SK-N-SH (cell line): ENCODE data around the gene FAM20C. TPM values are rescaled to one million over a fixed set of nuclear protein-coding genes. Genes with fewer than 3 reads are reported as not detected.

Experiments used
- CTCF ChIA-PET: fragments of 300-600, 350-600 bp; formaldehyde crosslinking; extraction: SDS; loops from one replicate; lab custom pipeline; 2021; lab: Yijun Ruan, JAX
- POLR2A ChIA-PET: fragments of 350-600 bp; sonication (Branson Sonifier 250); formaldehyde crosslinking; extraction: SDS; loops from one replicate; lab custom pipeline; 2020; ENCODE audit warnings: antibody characterized with exemption, inconsistent platforms; lab: Yijun Ruan, JAX
- DNase-seq: peaks from one replicate; pipeline ENCODE4 v3.0.0; 2012
- H2AFZ ChIP-seq: fragments of 200-600 bp; sonication (generic); 2 replicates; pipeline ENCODE4 v1.8.1; 2016; ENCODE audit warnings: antibody characterized with exemption, mild to moderate bottlenecking, low read depth
- H3F3A ChIP-seq: fragments of 200-600 bp; sonication (generic); replicated peaks from 2 replicates; pipeline ENCODE3; 2016; ENCODE audit warnings: antibody characterized with exemption, mild to moderate bottlenecking; ENCODE audit not compliant: insufficient read depth
- H3K27ac ChIP-seq, 2 experiments: fragments of 200-500 bp in 1 of 2; fragments of 200-600 bp in 1 of 2; sonication (Bioruptor generic) in 1 of 2; sonication (generic), shearing (Covaris generic) in 1 of 2; 2 replicates each; pipeline versions ENCODE4 v1.5.1 to v1.6.1; 2014 to 2016; ENCODE audit warnings: low read depth in 2 of 2, inconsistent platforms in 1 of 2, low read length in 1 of 2, mild to moderate bottlenecking in 1 of 2, mixed read lengths in 1 of 2
- H3K27me3 ChIP-seq: fragments of 200-600 bp; sonication (generic), shearing (Covaris generic); 2 replicates; pipeline ENCODE4 v1.6.1; 2016; ENCODE audit warnings: mixed run types; ENCODE audit not compliant: insufficient read depth
- H3K36me3 ChIP-seq, 2 experiments: fragments of 200-500 bp in 1 of 2; fragments of 200-600 bp in 1 of 2; sonication (Bioruptor generic) in 1 of 2; sonication (generic) in 1 of 2; replicated peaks in 1 of 2; 2 replicates each; pipeline versions ENCODE3 to v1.5.1; 2014 to 2016; ENCODE audit warnings: low read length in 1 of 2, mild to moderate bottlenecking in 1 of 2; ENCODE audit not compliant: insufficient read depth in 2 of 2, control insufficient read depth in 1 of 2
- H3K4me1 ChIP-seq, 2 experiments: fragments of 200-500 bp in 1 of 2; fragments of 200-600 bp in 1 of 2; sonication (Bioruptor generic) in 1 of 2; sonication (generic), shearing (Covaris generic) in 1 of 2; 2 replicates each; pipeline versions ENCODE4 v1.5.1 to v1.6.1; 2014 to 2016; ENCODE audit warnings: low read depth in 1 of 2, low read length in 1 of 2, mixed run types in 1 of 2; ENCODE audit not compliant: insufficient read depth in 2 of 2, control insufficient read depth in 1 of 2
- H3K4me2 ChIP-seq: fragments of 200-600 bp; sonication (generic), shearing (Covaris generic); 2 replicates; pipeline ENCODE4 v1.6.1; 2017; ENCODE audit warnings: mixed run types
- H3K4me3 ChIP-seq, 2 experiments: fragments of 200-500 bp in 1 of 2; fragments of 200-600 bp in 1 of 2; sonication (Bioruptor generic) in 1 of 2; sonication (generic), shearing (Covaris generic) in 1 of 2; 2 replicates each; pipeline versions ENCODE4 v1.5.1 to v1.8.1; 2014 to 2016; ENCODE audit warnings: low read depth in 2 of 2, inconsistent platforms in 1 of 2, low read length in 1 of 2, mild to moderate bottlenecking in 1 of 2, mixed read lengths in 1 of 2, moderate library complexity in 1 of 2
- H3K79me2 ChIP-seq: fragments of 200-600 bp; sonication (generic); 2 replicates; pipeline ENCODE4 v1.8.1; 2017; ENCODE audit warnings: mild to moderate bottlenecking; ENCODE audit not compliant: insufficient read depth
- H3K9ac ChIP-seq: fragments of 200-600 bp; sonication (generic); 2 replicates; pipeline ENCODE4 v1.6.1; 2017; ENCODE audit warnings: mixed run types
- H3K9me2 ChIP-seq: fragments of 200-600 bp; sonication (generic); 2 replicates; pipeline ENCODE4 v1.6.1; 2017; ENCODE audit warnings: mixed run types
- H3K9me3 ChIP-seq: fragments of 200-600 bp; sonication (generic); 2 replicates; pipeline ENCODE4 v1.6.1; 2017; ENCODE audit warnings: mixed run types, mild to moderate bottlenecking, moderate library complexity
- H4K20me1 ChIP-seq: fragments of 200-600 bp; sonication (generic); 2 replicates; pipeline ENCODE4 v1.6.1; 2017; ENCODE audit warnings: mild to moderate bottlenecking, mixed run types; ENCODE audit not compliant: insufficient read depth
- CHD2 ChIP-seq: fragments of 150-350 bp; IDR thresholded peaks from 2 replicates; pipeline ENCODE4 v1.6.1; 2018; ENCODE audit warnings: low read length; ENCODE audit not compliant: partially characterized antibody
- ELF1 ChIP-seq: IDR thresholded peaks from 2 replicates; pipeline ENCODE4 v1.4.0; 2012
- FOXM1 ChIP-seq: IDR thresholded peaks from 2 replicates; pipeline ENCODE4 v1.4.0; 2012; ENCODE audit warnings: low read depth, mild to moderate bottlenecking
- PBX3 ChIP-seq: IDR thresholded peaks from 2 replicates; pipeline ENCODE4; 2012
- TAF1 ChIP-seq: IDR thresholded peaks from 2 replicates; pipeline ENCODE4 v1.6.1; 2012; ENCODE audit warnings: low read depth, mild to moderate bottlenecking, low read length, moderate library complexity, borderline replicate concordance
- TEAD4 ChIP-seq: IDR thresholded peaks from 2 replicates; pipeline ENCODE4 v1.4.0; 2012; ENCODE audit warnings: mild to moderate bottlenecking, borderline replicate concordance; ENCODE audit not compliant: insufficient read depth
- ZBTB33 ChIP-seq: IDR thresholded peaks from 2 replicates; pipeline ENCODE4 v1.4.0; 2012; ENCODE audit warnings: low read depth, borderline replicate concordance
- WGBS: methylation state at CpG from one replicate; pipeline ENCODE4 v1.1.6; 2017; ENCODE audit warnings: low lambda C conversion rate; 5-methylcytosine and 5-hydroxymethylcytosine counted together
- polyA plus RNA-seq, 3 experiments: library from polyadenylated mRNA; depleted of rRNA; stranded (reverse); fragments of >200 nt; gene quantifications; 2 replicates each; pipeline ENCODE4 v1.2.3, GENCODE V29; 2012
- TF ChIP-seq, protein P1 (sequence below): fragments of 200-600 bp; sonication (generic); IDR thresholded peaks from 2 replicates; pipeline ENCODE4 v1.6.1; 2017; ENCODE audit warnings: antibody characterized with exemption, mild to moderate bottlenecking, moderate library complexity
- TF ChIP-seq, protein P2 (sequence below): IDR thresholded peaks from 2 replicates; pipeline ENCODE4 v1.4.0; 2012; ENCODE audit warnings: low read depth, borderline replicate concordance
- TF ChIP-seq, protein P3 (sequence below): IDR thresholded peaks from 2 replicates; pipeline ENCODE4 v1.4.0; 2012; ENCODE audit warnings: low read depth

The FAM20C gene
- polyA plus RNA-seq, 1 of the 3 experiments (the other 2 are of a cell fraction): 12.7 TPM

DNA sequence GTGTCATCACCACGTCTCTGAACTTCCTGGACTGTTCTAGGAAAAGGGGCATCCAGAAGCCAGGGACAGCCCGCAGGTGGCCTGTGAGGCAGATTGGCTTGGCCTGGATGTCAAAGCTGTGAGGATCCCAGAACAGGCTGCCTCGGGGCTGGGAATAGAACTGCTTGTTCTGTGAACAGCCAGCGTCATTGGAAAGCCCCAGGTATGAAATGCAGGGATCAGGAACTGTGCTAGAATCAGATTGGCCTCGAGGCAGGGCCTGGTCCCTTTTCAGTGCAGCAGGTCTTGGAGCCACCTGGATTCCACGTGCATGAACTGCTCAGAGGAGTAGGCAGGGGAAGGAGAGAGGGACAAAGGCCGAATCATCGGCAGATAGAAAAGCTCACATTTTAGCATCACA lies 44.6 kb downstream of the FAM20C start (continued):
- TF ChIP-seq, protein P1, sequence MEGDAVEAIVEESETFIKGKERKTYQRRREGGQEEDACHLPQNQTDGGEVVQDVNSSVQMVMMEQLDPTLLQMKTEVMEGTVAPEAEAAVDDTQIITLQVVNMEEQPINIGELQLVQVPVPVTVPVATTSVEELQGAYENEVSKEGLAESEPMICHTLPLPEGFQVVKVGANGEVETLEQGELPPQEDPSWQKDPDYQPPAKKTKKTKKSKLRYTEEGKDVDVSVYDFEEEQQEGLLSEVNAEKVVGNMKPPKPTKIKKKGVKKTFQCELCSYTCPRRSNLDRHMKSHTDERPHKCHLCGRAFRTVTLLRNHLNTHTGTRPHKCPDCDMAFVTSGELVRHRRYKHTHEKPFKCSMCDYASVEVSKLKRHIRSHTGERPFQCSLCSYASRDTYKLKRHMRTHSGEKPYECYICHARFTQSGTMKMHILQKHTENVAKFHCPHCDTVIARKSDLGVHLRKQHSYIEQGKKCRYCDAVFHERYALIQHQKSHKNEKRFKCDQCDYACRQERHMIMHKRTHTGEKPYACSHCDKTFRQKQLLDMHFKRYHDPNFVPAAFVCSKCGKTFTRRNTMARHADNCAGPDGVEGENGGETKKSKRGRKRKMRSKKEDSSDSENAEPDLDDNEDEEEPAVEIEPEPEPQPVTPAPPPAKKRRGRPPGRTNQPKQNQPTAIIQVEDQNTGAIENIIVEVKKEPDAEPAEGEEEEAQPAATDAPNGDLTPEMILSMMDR: no peak
- TF ChIP-seq, protein P2, sequence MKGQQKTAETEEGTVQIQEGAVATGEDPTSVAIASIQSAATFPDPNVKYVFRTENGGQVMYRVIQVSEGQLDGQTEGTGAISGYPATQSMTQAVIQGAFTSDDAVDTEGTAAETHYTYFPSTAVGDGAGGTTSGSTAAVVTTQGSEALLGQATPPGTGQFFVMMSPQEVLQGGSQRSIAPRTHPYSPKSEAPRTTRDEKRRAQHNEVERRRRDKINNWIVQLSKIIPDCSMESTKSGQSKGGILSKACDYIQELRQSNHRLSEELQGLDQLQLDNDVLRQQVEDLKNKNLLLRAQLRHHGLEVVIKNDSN: no peak

- no peaks in the 10 kb centered on the region for H3K9me3 ChIP-seq
- WGBS: 72% methylated on average over 7 of the region's 7 CpGs
- H3K9me2 ChIP-seq: no peaks in the 10 kb centered on the region
- no peak overlapping the region for H3K4me3 ChIP-seq
- no peaks in the 10 kb centered on the region for H3K36me3 ChIP-seq
- H3K9ac ChIP-seq: no peak overlapping the region
- H3F3A ChIP-seq: no peaks in the 10 kb centered on the region
- DNase-seq: no peak
- H3K79me2 ChIP-seq: no peaks in the 10 kb centered on the region
- ChIA-PET POLR2A (no interaction called here), CTCF (no interaction called here)
- no peak for TF ChIP-seq TEAD4
- TF ChIP-seq, protein P3, sequence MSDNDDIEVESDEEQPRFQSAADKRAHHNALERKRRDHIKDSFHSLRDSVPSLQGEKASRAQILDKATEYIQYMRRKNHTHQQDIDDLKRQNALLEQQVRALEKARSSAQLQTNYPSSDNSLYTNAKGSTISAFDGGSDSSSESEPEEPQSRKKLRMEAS: no peak
- no peak for TF ChIP-seq PBX3
- TF ChIP-seq ELF1: no peak
- no peak for TF ChIP-seq CHD2
- TF ChIP-seq FOXM1: no peak
- no peak for TF ChIP-seq TAF1
- TF ChIP-seq ZBTB33: no peak
- H2AFZ ChIP-seq: no peak overlapping the region
- H3K27me3 ChIP-seq: no peaks in the 10 kb centered on the region
- H4K20me1 ChIP-seq: no peaks in the 10 kb centered on the region
- no peaks in the 10 kb centered on the region for H3K4me1 ChIP-seq
- H3K4me2 ChIP-seq: no peak overlapping the region
- H3K27ac ChIP-seq: no peak overlapping the region
Observed at GRCh38 chr7:237385-237784, 45.0 kb downstream of the FAM20C start.
